Stimulated activated CD8-positive, alpha-beta memory T cell treated with anti-CD3 and anti-CD28 coated beads, Interleukin-7, amount 100 ng/mL, for 24 hours (primary cell): Measurements from ENCODE around the gene ZNF391.
"Not testable (repeated sequence)": the region's sequence is repeated elsewhere in the genome, so short reads cannot be mapped to it uniquely, and the experiment has no call there.

ENCODE experiments used
- DNase-seq: peaks from one replicate; pipeline ENCODE4 v3.0.0-alpha.2; 2020; ENCODE audit warnings: low read depth

ZNF391 gene

DNA sequence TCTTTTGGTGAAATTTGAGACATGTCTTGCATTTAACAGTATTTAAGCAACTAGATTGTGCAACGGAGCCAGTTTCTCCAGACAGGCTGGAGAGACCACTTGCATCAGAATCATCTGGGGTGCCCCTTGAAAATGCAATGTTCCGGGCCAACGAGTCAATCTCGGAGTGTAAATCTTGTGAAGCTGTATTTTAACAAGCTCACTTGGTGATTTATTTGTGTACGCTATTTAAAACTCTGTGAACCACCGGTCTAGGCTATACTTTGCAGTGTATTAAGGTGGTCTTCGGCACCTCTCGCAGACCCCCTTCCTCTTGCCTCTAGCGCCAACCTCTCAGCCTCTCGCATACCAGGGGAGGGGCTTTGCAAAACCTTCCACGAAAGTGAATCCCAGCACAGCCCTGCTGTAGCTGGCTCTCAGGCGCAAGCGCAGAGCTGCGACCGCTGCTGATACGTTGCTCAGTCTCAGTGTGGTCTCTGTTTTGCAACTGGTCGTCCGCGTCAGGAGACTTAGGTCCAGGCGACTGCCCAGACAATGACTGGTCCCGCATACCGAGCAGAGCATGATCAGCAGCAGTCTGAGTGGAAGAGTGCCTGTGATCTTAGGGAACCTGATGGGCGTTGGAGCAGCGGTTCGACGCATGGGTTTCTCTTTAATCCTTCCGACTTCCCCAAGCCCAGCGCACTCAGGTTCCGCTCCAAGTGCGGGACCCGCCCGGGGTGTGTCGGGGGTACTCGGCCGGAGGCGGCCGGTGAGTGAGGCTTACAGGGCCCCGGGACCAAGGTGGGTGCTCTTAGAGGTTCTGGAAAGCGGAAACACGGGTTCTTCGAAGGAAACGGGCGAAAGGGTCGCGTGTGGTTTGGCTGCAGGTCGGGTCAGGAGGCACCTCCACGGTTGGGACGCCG, at the start of gene ZNF391:
Gene ZNF391 (plus strand): TSS at position 467 of the 905 bp plus-strand sequence. CDS start 11,612 bp downstream, outside the sequence.
- peak; percentile 41 for DNase-seq

DNA sequence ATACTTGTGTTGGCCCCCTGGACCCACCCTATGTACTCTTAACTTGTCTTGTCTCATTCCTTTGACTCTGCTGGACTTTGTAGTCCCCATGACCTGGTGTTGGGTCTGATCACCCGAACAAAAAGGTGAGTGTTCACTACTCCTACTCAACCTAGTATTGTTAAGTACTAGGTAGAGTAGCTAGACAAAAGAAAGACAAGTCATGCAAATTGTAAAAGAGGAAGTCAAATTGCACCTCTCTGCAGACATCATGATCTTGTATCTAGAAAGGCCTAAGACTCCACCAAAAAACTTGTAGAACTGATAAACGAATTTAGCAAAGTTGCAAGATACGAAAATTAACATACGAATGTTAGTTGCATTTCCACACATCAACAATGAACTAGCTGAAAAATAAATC, 35.7 kb upstream of the ZNF391 start:
- DNase-seq = no peak

DNA sequence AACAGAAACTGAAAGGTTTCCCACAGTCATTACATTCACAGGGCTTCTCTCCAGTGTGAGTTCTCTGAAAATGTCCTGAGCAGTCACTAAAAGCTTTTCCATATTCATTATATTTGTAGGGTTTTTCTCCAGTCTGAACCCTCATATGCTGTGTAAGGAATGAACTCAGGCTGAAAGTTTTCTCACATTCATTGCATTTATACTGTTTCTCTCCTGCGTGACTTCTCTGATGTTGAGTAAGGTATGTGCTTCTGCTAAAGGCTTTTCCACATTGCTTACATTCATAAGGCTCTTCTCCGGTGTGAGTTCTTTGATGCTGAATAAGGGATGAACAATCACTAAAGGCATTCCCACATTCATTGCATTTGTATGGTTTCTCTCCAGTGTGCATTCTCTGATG, 29.8 kb upstream of the ZNF391 start:
- DNase-seq = no peak

DNA sequence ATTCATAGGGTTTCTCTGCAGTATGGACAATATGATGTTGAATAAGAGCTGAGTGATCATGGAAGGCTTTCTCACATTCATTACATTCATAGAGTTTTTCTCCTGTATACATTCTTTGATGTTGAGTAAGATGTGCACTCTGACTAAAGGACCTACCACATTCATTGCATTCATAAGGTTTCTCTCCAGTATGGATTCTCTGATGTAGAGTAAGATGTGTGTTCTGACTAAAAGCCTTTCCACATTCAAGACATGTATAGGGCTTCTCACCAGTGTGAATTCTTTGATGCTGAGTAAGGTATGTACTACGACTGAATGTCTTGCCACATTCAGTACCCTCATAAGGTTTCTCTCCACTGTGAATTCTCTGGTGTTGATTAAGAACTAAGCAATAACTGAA, 29.3 kb upstream of the ZNF391 start:
- DNase-seq = no peak

DNA sequence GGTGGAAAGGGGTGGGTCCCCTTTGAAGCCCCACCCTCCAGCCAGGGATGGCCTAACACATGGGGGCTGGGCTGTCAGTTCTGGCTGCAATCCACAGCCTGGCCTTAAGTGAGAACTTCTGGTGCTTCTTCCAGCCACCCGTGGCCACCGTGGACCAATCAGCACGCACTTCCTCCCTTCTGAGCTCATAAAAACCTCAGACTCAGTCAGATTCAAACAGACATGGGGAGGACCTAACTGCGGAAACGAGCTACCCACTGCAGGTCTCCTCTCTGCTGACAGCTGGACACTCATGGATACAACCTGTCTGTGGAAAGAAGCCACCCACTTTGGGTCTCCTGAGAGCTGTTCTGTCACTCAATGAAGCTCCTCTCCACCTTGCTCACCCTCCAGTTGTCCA, 20.4 kb upstream of the ZNF391 start:
- DNase-seq = no peak

DNA sequence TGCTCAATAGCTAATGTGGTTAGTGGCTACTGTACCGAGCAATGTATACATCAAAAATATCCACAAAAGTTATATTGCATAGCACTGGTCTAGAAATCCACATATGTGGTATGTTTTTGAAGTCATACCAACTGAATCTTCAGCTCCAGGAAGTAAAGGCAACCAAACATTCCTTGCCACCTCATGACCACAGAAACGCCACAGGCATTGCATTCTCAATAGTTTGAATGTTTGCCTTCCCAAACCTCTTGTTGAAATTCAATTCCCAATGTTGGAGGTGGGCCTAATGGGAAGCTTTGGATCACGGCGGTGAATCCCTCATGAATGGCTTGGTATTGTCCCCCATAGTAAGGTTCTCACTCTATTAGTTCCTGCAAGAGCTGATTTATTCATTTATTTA, 18.2 kb upstream of the ZNF391 start:
- DNase-seq = no peak

DNA sequence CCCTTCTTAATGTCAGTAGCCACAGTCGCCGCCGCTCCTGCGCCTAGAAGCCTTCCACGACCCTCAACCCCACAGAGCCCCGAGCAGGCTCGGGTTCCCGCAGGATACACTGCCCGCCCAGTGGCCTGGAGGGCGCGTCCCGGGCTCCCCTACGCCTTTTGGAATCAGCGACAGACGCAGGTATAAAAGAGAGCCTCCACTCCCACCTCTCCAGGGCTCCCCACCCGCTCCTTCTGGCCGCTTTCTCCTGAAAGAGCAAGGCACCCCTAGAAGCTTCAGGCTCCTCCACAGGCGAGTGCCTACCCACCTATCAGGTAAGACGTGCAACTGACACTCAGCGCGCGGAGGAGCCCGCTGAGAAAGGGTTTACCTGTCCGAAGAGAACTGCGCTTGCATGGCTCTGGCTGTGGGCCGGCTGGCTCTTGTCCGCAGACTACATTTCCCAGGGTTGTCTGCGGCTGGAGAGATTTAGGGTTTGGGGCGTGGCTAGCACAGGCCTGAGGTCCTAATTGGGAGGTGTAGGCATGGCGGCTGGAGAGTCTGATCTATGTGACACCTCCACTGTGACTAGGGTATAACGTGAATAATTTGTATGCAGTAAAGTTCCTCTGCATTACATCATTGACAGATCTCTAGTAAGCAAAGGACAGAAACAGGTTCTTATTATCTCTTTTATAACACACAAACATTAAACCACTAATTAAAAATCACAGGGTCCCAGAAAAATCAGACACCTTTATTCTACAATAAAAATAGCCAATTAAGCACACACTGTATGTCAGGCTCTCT, 13.5 kb upstream of the ZNF391 start:
- peak; percentile 40 for DNase-seq

DNA sequence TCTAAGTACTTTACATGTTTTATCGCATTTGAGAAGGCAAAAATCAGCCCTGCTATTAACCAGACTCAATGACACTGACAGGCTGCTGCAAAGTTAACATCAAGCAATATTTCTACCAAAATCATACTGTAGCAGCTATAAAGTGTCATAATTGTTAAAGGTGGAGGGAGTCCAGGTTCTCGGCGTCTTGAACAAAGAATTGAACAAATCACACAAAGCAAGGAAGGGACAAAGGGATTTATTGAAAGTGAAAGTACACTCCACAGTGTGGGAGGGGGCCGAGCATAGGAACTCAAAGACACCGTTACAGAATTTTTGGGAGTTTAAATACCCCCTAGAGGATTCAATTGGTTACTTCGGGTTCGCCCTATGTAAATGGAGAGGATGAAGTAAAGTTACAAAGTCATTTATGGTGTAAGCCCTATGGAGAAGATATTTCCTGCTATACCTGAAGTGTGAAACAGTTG, 12.9 kb upstream of the ZNF391 start:
- no peak for DNase-seq

DNA sequence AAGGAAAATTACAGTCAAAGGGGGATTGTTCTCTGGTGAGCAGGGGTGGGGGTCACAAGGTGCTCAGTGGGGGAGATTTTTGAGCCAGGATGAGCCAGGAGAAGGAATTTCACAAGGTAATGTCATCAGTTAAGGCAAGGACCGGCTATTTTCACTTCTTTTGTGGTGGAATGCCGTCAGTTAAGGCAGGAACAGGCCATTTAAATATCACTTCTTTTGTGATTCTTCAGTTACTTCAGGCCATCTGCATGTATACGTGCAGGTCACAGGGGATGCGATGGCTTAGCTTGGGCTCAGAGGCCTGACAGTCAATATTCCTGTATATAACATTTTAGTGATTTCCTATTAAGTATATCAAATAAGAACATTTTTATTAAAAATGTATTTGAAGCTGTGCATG, 10.2 kb upstream of the ZNF391 start:
- not testable (repeated sequence) for DNase-seq

DNA sequence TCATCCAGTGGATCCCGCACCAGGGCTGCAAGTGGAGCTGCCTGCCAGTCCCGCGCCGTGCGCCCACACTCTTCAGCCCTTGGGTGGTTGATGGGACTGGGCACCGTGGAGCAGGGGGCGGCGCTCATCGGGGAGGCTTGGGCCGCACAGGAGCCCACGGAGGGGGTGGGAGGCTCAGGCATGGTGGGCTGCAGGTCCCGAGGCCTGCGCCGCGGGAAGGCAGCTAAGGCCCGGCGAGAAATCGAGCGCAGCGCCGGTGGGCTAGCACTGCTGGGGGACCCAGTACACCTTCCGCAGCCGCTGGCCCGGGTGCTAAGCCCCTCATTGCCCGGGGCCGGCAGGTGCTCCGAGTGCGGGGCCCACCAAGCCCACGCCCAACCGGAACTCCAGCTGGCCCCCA, 7.6 kb upstream of the ZNF391 start:
- DNase-seq = not testable (repeated sequence)

DNA sequence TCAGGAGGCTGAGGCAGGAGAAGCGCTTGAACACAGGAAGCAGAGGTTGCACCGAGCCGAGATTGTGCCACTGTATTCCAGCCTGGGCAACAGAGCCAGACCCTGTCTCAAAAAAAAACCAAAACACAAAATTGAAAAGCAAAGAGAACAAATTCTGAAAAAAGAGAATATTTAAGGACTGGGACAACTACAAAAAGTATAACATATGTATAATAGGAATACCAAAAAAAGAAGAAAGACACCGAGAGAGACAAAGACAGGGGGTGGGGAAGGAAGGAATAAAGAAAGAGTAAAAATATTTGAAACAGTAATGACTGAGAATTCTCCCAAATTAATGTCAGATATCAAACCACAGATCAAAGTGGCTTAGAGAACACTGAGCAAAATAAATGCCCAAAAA, 5.5 kb upstream of the ZNF391 start:
- DNase-seq = no peak

DNA sequence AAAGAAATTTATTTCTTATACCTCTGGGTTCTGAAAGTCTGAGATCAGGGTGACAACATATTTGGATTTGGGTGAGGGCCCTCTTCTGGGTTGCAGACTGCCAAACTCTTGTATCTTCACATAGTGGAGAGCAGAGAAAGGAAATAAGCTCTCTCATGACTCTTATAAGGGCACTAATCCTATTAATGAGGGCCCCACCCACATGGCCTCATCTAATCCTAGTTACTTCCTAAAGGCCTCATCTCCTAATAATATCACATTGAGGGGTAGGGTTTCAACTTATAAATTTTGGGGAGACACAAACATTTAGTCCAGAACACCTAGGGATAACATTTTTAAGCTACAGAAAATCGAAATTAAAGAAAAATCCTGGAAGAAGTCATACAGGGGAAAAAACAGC, 5.1 kb upstream of the ZNF391 start:
- DNase-seq = no peak

DNA sequence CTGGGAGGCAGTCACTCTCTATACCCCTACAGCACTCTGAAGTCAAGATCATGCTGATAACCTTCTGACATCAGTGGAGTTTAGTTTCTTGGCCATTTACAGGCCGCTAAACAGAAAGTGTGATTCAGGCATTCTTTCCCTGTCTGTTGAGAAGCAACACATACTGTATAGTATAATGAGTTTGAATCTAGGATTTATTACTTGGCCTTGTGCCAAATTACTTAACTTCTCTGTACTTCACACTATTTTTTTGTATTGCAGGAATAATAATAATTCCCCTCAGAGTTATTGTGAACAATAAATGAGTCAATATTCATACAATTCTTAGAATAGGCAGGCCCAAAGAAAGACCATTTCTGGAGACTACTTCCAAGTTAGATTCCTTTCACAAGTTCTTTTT, 4.1 kb downstream of the ZNF391 start:
- no peak for DNase-seq

DNA sequence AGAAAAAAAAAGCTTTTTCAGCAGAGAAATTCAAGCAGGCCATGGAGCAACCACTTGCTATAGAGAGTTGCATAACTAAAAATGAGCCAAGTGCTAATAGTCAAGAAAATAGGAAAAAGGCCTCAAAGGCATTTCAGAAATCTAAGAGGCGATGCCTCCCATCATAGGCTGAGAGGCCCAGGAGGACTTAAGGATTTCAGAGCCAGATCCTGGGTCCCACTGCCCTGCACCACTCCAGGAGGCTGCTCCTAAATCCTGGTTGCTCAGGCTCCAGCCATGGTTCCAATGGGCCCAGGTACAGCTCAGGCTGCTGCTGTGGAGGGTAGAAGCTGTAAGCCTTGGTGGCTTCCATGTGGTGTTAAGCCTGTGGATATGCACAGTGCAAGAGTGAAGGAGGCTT, 5.5 kb downstream of the ZNF391 start:
- no peak for DNase-seq

DNA sequence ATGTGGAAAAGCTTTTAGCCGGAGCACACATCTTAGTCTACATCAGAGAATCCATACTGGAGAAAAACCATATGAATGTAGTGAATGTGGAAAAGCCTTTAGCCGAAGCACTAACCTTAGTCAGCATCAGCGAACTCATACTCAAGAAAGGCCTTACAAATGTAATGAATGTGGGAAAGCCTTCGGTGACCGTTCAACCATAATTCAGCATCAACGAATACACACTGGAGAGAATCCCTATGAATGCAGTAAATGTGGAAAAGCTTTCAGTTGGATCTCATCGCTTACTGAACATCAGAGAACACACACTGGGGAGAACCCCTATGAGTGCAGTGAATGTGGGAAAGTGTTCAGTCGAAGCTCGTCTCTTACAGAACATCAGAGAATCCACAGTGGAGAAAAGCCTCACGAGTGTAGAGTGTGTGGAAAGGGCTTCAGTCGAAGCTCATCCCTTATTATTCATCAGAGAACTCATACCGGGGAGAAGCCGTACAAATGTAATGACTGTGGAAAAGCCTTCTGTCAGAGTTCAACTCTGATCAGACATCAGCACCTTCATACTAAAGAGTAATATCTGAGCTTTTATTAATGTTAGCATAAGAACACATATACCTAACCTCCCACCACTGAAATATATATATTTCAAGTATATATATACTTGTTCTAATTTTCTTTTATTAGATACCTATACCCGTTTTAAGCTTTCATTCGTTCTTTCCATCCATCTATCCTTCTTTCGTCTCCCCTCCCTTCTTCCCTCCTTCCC, 12.5 kb downstream of the ZNF391 start:
- DNase-seq = no peak

DNA sequence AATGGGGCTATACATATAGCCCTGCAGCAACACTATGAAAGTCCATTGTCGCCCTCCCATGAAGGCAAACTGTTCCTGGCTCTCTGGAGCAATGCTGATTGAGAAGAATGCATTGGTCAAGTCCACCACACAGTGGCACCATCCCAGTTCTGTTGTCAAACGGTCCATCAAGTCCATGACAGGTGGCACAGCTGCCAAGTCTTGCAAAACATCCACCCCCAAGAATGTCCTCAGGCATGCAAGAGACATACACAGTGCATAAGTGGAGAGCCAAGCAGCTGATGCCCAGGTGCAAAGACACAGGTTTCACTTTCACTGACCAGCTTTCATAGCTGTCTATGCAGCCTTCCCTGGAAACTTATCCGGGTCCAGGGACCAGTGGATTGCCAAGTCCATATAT, 17.5 kb downstream of the ZNF391 start:
- no peak for DNase-seq

DNA sequence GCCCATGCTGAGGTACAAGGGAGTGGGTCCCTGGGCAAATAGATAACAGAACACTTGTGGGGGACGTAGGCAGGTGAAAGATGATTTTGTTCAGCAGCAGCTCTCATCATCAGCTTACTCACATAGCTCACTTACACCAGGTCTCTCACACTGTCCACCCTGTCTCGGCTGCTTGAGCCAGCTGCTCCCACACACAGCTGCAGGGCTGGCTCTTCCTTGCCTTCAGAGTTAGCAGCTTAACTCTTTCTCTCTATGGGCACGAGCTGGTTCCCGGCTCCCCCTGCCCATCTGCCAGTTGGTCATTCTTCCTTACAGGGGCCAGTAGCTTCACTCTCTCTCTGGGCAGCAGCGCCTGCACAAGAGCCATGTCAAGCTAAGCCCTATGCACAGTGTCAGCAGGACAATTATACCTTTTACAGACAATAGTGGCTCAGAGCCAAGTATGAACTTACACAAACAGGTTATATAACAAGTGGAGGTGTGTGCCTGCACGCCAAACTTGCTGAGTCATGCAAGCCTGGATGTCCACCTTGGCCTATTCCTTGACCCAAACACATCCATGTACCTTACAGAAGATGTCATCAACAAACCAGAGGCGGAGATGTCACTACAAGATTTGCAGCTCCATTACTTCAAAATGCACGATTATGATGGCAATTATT, 18.7 kb downstream of the ZNF391 start:
- no peak for DNase-seq

DNA sequence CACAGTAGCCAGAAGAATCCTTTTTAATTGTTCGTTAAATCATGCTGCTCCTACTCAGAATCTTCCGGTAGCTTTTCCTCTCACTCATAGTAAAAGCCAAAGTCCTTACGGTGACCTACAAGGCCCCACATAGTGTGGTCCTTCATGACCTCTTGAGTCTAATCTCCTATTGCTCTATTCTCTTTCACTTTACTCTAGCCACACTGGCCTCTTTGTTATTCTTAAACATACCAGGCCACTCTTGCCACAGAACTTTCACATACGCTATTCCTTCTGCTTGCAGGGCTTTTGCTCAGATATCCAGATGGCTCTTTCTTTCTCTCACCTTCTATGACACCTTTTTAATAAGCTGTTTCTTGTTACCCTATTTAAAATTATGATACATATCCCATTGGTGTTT, 25.7 kb downstream of the ZNF391 start:
- no peak for DNase-seq

DNA sequence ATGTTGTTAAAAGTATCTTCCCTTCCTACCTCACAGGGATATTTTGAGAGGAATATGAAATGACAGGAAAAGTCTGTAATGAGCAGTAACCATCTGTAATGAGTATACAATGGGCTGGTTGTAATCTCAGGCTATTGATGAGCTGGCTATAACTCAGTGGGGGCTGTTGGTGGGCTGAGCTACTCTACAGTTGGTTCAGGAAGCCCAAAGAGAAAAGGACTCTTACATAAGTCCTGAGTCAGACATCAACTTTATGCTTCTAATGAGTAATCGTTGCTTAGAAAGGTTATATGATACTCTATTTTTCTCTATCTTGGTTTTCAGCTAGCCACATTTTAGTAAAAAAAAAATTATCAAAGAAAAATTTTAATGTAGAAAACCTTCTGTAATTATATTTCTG, 26.4 kb downstream of the ZNF391 start:
- no peak for DNase-seq

DNA sequence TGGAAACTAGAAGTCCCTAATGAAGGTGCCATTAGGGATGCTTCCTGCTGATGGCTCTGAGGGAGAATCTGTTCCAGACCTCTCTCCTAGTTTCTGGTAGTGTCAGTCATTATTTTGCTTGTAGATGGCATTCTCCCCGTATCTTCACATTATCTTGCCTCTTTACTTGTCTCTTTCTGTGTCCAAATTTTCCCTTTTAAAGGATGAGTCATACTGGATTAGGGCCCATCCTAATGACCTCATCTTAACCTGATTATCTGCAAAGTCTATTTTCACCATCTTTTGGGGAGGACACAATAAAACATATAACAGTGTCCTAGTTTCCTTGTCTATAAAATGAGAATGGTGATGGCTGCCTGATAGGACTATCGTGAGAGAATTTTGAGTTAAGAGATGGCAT, 27.3 kb downstream of the ZNF391 start:
- no peak for DNase-seq

DNA sequence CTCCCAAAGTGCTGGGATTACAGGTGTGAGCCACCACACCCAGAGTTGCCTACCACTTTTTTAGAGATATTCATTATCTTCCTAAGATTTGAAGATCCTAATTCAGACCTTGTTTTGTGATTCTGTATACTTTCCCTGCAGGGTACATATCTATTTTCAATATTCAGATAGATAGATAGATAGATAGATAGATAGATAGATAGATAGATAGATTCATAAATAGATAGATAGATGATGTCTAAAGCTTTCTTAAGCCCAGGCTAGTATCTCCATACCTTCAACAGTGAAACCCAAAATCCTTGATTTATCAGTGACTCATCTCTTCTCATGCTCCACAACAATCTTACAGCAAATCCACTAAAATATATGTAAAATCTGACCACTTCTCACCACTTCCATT, 30.8 kb downstream of the ZNF391 start:
- DNase-seq = no peak
